Esophagus muscularis mucosa (tissue), 4 donors: ENCODE results near the gene MFSD1. TPM values are rescaled to one million over a fixed set of nuclear protein-coding genes. Genes with fewer than 3 reads are reported as not detected.
A peak's percentile ranks its signal among the peaks of the same experiment; 100 is the strongest.

Experiments used
- DNase-seq: peaks from one replicate; pipeline ENCODE4 v3.0.0-alpha.2; 2017; ENCODE audit errors: extremely low spot score
- H3K27ac ChIP-seq, 4 donors: fragments of 200-600 bp; sonication (generic); replicated peaks in 1 of 4; 1 replicate in 3 of 4; 2 replicates in 1 of 4; pipeline ENCODE4 v1.5.1; 2016 to 2019; ENCODE audit warnings: mild to moderate bottlenecking in 1 of 4
- H3K27me3 ChIP-seq, 4 donors: fragments of 200-600 bp; sonication (generic); one replicate each; pipeline versions ENCODE4 v1.5.1 to v1.6.0; 2016 to 2019
- H3K36me3 ChIP-seq, 4 donors: fragments of 200-600 bp; sonication (generic); one replicate each; pipeline ENCODE4 v1.5.1; 2016 to 2019
- H3K4me1 ChIP-seq, 4 donors: fragments of 200-600 bp; sonication (generic); one replicate each; pipeline ENCODE4 v1.5.1; 2016 to 2019
- H3K4me3 ChIP-seq, 4 donors: fragments of 200-600 bp; sonication (generic); 1 replicate in 2 of 4; 2 replicates in 2 of 4; pipeline ENCODE4 v1.5.1; 2016 to 2019; ENCODE audit warnings: mild to moderate bottlenecking in 4 of 4, moderate library complexity in 1 of 4
- H3K9me3 ChIP-seq, 4 donors: fragments of 200-600 bp; sonication (generic); 1 replicate in 3 of 4; 2 replicates in 1 of 4; pipeline ENCODE4 v1.5.1; 2016 to 2019
- EP300 ChIP-seq: sonication (generic); formaldehyde crosslinking; IDR thresholded peaks from one replicate; pipeline ENCODE4 v1.6.1; 2017; ENCODE audit warnings: antibody characterized with exemption
- POLR2A ChIP-seq: fragments of 450-650 bp; IDR thresholded peaks from one replicate; pipeline ENCODE4 v1.6.1; 2017; ENCODE audit warnings: antibody characterized with exemption, moderate library complexity, mild to moderate bottlenecking, low read depth
- POLR2AphosphoS5 ChIP-seq, 2 donors: sonication (generic); formaldehyde crosslinking; IDR thresholded peaks; one replicate each; pipeline ENCODE4 v1.6.1; 2017; ENCODE audit warnings: antibody characterized with exemption in 2 of 2
- WGBS: methylation state at CpG from one replicate; pipeline ENCODE4 v1.1.5; 2018; 5-methylcytosine and 5-hydroxymethylcytosine counted together
- intact Hi-C: fragments of 100-400 bp; cut with DNase I; formaldehyde crosslinking; loops from one replicate; pipeline ENCODE4 v1.15.1; 2023
- total RNA-seq, 4 donors: library from RNA; depleted of rRNA; stranded (reverse); fragments of >200 nt; gene quantifications; one replicate each; pipeline versions ENCODE4 v1.1.0 to v1.2.1, GENCODE V29; 2016
- TF ChIP-seq, protein P1 (sequence below), 3 experiments: fragments of 200-600 bp in 2 of 3; fragments of 450-650 bp in 1 of 3; sonication (generic) in 2 of 3; IDR thresholded peaks; one replicate each; pipeline ENCODE4 v1.5.1; 2017 to 2019; ENCODE audit warnings: antibody characterized with exemption in 3 of 3, mild to moderate bottlenecking in 2 of 3, moderate library complexity in 1 of 3

MFSD1 gene
- total RNA-seq, 4 donors from 2014 or later = 45.7 to 74.9 (median 50.3) TPM

- peak overlapping the region; percentile 86 to 91 (median 88) for H3K4me3 ChIP-seq
- no peak for DNase-seq
- intact Hi-C loops = no loop called here
- no peaks in the 10 kb centered on the region for H3K27me3 ChIP-seq
- H3K9me3 ChIP-seq = no peaks in the 10 kb centered on the region
- peaks cover 20 to 38% (median 33%) of the 10 kb centered on the region in 4 donors for H3K4me1 ChIP-seq
- no peak for TF ChIP-seq EP300
- TF ChIP-seq, protein P1, sequence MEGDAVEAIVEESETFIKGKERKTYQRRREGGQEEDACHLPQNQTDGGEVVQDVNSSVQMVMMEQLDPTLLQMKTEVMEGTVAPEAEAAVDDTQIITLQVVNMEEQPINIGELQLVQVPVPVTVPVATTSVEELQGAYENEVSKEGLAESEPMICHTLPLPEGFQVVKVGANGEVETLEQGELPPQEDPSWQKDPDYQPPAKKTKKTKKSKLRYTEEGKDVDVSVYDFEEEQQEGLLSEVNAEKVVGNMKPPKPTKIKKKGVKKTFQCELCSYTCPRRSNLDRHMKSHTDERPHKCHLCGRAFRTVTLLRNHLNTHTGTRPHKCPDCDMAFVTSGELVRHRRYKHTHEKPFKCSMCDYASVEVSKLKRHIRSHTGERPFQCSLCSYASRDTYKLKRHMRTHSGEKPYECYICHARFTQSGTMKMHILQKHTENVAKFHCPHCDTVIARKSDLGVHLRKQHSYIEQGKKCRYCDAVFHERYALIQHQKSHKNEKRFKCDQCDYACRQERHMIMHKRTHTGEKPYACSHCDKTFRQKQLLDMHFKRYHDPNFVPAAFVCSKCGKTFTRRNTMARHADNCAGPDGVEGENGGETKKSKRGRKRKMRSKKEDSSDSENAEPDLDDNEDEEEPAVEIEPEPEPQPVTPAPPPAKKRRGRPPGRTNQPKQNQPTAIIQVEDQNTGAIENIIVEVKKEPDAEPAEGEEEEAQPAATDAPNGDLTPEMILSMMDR (IDR thresholded peaks at IDR 0.05) = no peak
- no peak for TF ChIP-seq POLR2A
- TF ChIP-seq POLR2AphosphoS5 (IDR thresholded peaks at IDR 0.05) = no peak
- peak overlapping the region; percentile 79 to 91 (median 86) for H3K27ac ChIP-seq
- peaks cover 0 to 8% (median 3%) of the 10 kb centered on the region in 4 donors for H3K36me3 ChIP-seq
- WGBS = 31% methylated on average over 11 of the region's 11 CpGs
Measured at GRCh38 chr3:158801201-158801600, 653 bp upstream of the MFSD1 start.

GRCh38 chr3:158802409-158803268 lies 785 bp downstream of the MFSD1 start:
- peaks cover 20 to 38% (median 33%) of the 10 kb centered on the region in 4 donors for H3K4me1 ChIP-seq
- DNase-seq = no peak
- 35% methylated on average over 18 of the region's 25 CpGs for WGBS
- H3K36me3 ChIP-seq = peaks cover 0 to 21% (median 12%) of the 10 kb centered on the region in 4 donors
- no peak for TF ChIP-seq POLR2A
- no peak for TF ChIP-seq EP300
- TF ChIP-seq POLR2AphosphoS5 (IDR thresholded peaks at IDR 0.05) = no peak
- TF ChIP-seq, protein P1 (IDR thresholded peaks at IDR 0.05) = no peak
- intact Hi-C loops = no loop called here
- H3K27me3 ChIP-seq = no peaks in the 10 kb centered on the region
- H3K27ac ChIP-seq = peak overlapping the region; percentile 79 to 91 (median 86)
- peak overlapping the region; percentile 86 to 91 (median 88) for H3K4me3 ChIP-seq
- no peaks in the 10 kb centered on the region for H3K9me3 ChIP-seq

DNA sequence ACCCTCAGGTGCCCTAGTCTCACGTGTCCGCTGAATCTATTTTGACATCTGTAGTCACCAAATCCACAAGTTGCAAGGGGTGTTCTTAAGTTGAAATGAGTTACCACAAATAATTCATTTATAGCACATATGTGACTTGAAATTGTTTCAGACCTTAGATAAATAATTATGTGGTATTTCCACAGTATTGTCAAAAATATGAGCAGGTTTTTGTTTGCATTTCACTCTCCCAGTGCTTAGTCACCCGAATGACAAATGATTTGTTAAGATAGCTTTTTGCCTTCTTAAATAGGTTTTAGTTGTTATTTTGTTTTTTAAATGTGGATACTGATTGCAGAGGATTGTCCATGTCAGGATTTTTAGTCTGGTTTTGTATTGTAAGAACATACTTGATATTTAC lies 2.6 kb downstream of the MFSD1 start:
- TF ChIP-seq, protein P1 (IDR thresholded peaks at IDR 0.05) = no peak
- TF ChIP-seq POLR2AphosphoS5 (IDR thresholded peaks at IDR 0.05) = no peak
- TF ChIP-seq POLR2A = no peak
- no peak for TF ChIP-seq EP300
- Histone ChIP-seq H3K4me3 (no peak overlapping the region), H3K4me1 (peaks cover 26 to 38% (median 33%) of the 10 kb centered on the region in 4 donors), H3K27me3 (no peaks in the 10 kb centered on the region), H3K9me3 (no peaks in the 10 kb centered on the region), H3K36me3 (peaks cover 5 to 39% (median 29%) of the 10 kb centered on the region in 4 donors), H3K27ac (no peak overlapping the region)
- DNase-seq = no peak
- WGBS = 91% methylated on average over 3 of the region's 3 CpGs
- intact Hi-C loops = no loop called here

DNA sequence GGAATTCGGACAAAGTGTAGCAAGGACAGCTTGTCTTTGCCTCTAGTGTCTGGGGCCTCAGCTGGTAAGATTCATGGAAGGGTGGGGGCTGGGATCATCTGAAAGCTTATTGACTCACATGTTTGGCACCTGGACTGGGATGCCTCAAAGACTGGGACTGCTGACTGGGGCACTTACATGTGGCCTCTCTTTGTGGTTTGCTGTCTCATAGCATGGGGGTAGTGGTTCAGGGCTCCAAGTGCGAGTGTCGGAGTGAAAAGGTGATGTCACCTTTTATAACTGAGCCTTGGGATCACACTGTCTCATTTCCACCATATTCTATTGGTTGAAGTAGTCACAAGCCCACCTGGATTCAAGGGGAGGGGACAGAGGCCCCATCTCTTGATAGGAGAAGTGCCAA lies 6.8 kb downstream of the MFSD1 start:
- Histone ChIP-seq H3K27ac (no peak overlapping the region), H3K9me3 (no peaks in the 10 kb centered on the region), H3K4me1 (peaks cover 7 to 14% (median 10%) of the 10 kb centered on the region in 4 donors), H3K4me3 (no peak overlapping the region), H3K36me3 (peaks cover 39 to 81% (median 69%) of the 10 kb centered on the region in 4 donors), H3K27me3 (no peaks in the 10 kb centered on the region)
- TF ChIP-seq POLR2A = no peak
- TF ChIP-seq, protein P1 (IDR thresholded peaks at IDR 0.05) = no peak
- no peak for TF ChIP-seq POLR2AphosphoS5 (IDR thresholded peaks at IDR 0.05)
- TF ChIP-seq EP300 = no peak
- no peak for DNase-seq
- intact Hi-C loops = no loop called here
- 85% methylated on average over 3 of the region's 3 CpGs for WGBS
